ENCODE results near the gene SIL1.
"Not testable (repeated sequence)": the region's sequence is repeated elsewhere in the genome, so short reads cannot be mapped to it uniquely, and the experiment has no call there.

The SIL1 gene

GRCh38 chr5:138927544-138927943, 270.6 kb downstream of the SIL1 start:
- Histone ChIP-seq H3K27me3 (ENCODE audit: control insufficient read depth, insufficient read depth, low read length) (no peaks in the 10 kb centered on the region), H3K36me3 (ENCODE audit: control insufficient read depth, insufficient read depth, low read length) (peaks cover 56% of the 10 kb centered on the region), H3K9me3 (ENCODE audit: control insufficient read depth, low read length) (no peaks in the 10 kb centered on the region), H3K4me3 (ENCODE audit: low read length) (no peak overlapping the region), H3K9ac (ENCODE audit: low read length) (no peak overlapping the region), H3K4me1 (ENCODE audit: control insufficient read depth, insufficient read depth, low read length) (peaks cover 25% of the 10 kb centered on the region)

GRCh38 chr5:138926688-138927448, 271.3 kb downstream of the SIL1 start:
- Histone ChIP-seq H3K27me3 (ENCODE audit: control insufficient read depth, insufficient read depth, low read length) (no peaks in the 10 kb centered on the region), H3K4me1 (ENCODE audit: control insufficient read depth, insufficient read depth, low read length) (peaks cover 25% of the 10 kb centered on the region), H3K36me3 (ENCODE audit: control insufficient read depth, insufficient read depth, low read length) (peaks cover 52% of the 10 kb centered on the region), H3K4me3 (ENCODE audit: low read length) (no peak overlapping the region), H3K9me3 (ENCODE audit: control insufficient read depth, low read length) (no peaks in the 10 kb centered on the region), H3K9ac (ENCODE audit: low read length) (no peak overlapping the region)

GRCh38 chr5:138926257-138926656, 271.9 kb downstream of the SIL1 start:
- peaks cover 46% of the 10 kb centered on the region for H3K36me3 ChIP-seq (ENCODE audit: control insufficient read depth, insufficient read depth, low read length)
- no peak overlapping the region for H3K4me3 ChIP-seq (ENCODE audit: low read length)
- H3K9me3 ChIP-seq (ENCODE audit: control insufficient read depth, low read length) = no peaks in the 10 kb centered on the region
- H3K4me1 ChIP-seq (ENCODE audit: control insufficient read depth, insufficient read depth, low read length) = peaks cover 25% of the 10 kb centered on the region
- H3K27me3 ChIP-seq (ENCODE audit: control insufficient read depth, insufficient read depth, low read length) = no peaks in the 10 kb centered on the region
- no peak overlapping the region for H3K9ac ChIP-seq (ENCODE audit: low read length)

GRCh38 chr5:138925090-138925635, 273.0 kb downstream of the SIL1 start:
- Histone ChIP-seq H3K9me3 (ENCODE audit: control insufficient read depth, low read length) (no peaks in the 10 kb centered on the region), H3K36me3 (ENCODE audit: control insufficient read depth, insufficient read depth, low read length) (peaks cover 35% of the 10 kb centered on the region), H3K27me3 (ENCODE audit: control insufficient read depth, insufficient read depth, low read length) (no peaks in the 10 kb centered on the region), H3K4me1 (ENCODE audit: control insufficient read depth, insufficient read depth, low read length) (peaks cover 25% of the 10 kb centered on the region), H3K4me3 (ENCODE audit: low read length) (no peak overlapping the region), H3K9ac (ENCODE audit: low read length) (no peak overlapping the region)

- H3K4me1 ChIP-seq (ENCODE audit: control insufficient read depth, insufficient read depth, low read length) = peaks cover 17% of the 10 kb centered on the region
- H3K36me3 ChIP-seq (ENCODE audit: control insufficient read depth, insufficient read depth, low read length) = peaks cover 20% of the 10 kb centered on the region
- H3K9ac ChIP-seq (ENCODE audit: low read length) = no peak overlapping the region
- no peak overlapping the region for H3K4me3 ChIP-seq (ENCODE audit: low read length)
- H3K9me3 ChIP-seq (ENCODE audit: control insufficient read depth, low read length) = no peaks in the 10 kb centered on the region
- H3K27me3 ChIP-seq (ENCODE audit: control insufficient read depth, insufficient read depth, low read length) = no peaks in the 10 kb centered on the region
These were observed 275.7 kb downstream of the SIL1 start for GRCh38 chr5:138922494-138922893.

GRCh38 chr5:138921362-138921761, 276.8 kb downstream of the SIL1 start:
- H3K9me3 ChIP-seq (ENCODE audit: control insufficient read depth, low read length); H3K9ac ChIP-seq (ENCODE audit: low read length); H3K4me3 ChIP-seq (ENCODE audit: low read length); H3K4me1 ChIP-seq (ENCODE audit: control insufficient read depth, insufficient read depth, low read length); H3K27me3 ChIP-seq (ENCODE audit: control insufficient read depth, insufficient read depth, low read length): not testable (repeated sequence)
- peaks cover 20% of the 10 kb centered on the region for H3K36me3 ChIP-seq (ENCODE audit: control insufficient read depth, insufficient read depth, low read length)

GRCh38 chr5:138920181-138920580, 278.0 kb downstream of the SIL1 start:
- Histone ChIP-seq H3K4me1 (ENCODE audit: control insufficient read depth, insufficient read depth, low read length) (no peaks in the 10 kb centered on the region), H3K9ac (ENCODE audit: low read length) (no peak overlapping the region), H3K4me3 (ENCODE audit: low read length) (no peak overlapping the region), H3K36me3 (ENCODE audit: control insufficient read depth, insufficient read depth, low read length) (peaks cover 11% of the 10 kb centered on the region), H3K9me3 (ENCODE audit: control insufficient read depth, low read length) (no peaks in the 10 kb centered on the region), H3K27me3 (ENCODE audit: control insufficient read depth, insufficient read depth, low read length) (no peaks in the 10 kb centered on the region)

- Histone ChIP-seq H3K9me3 (ENCODE audit: control insufficient read depth, low read length) (no peaks in the 10 kb centered on the region), H3K36me3 (ENCODE audit: control insufficient read depth, insufficient read depth, low read length) (no peaks in the 10 kb centered on the region), H3K4me1 (ENCODE audit: control insufficient read depth, insufficient read depth, low read length) (no peaks in the 10 kb centered on the region), H3K27me3 (ENCODE audit: control insufficient read depth, insufficient read depth, low read length) (no peaks in the 10 kb centered on the region), H3K9ac (ENCODE audit: low read length) (no peak overlapping the region), H3K4me3 (ENCODE audit: low read length) (no peak overlapping the region)
These were observed 279.5 kb downstream of the SIL1 start for GRCh38 chr5:138918686-138919085.

- Histone ChIP-seq H3K4me1 (ENCODE audit: control insufficient read depth, insufficient read depth, low read length) (no peaks in the 10 kb centered on the region), H3K36me3 (ENCODE audit: control insufficient read depth, insufficient read depth, low read length) (no peaks in the 10 kb centered on the region), H3K9ac (ENCODE audit: low read length) (no peak overlapping the region), H3K27me3 (ENCODE audit: control insufficient read depth, insufficient read depth, low read length) (no peaks in the 10 kb centered on the region), H3K4me3 (ENCODE audit: low read length) (no peak overlapping the region), H3K9me3 (ENCODE audit: control insufficient read depth, low read length) (no peaks in the 10 kb centered on the region)
These were observed 283.8 kb downstream of the SIL1 start for GRCh38 chr5:138914338-138914737.

GRCh38 chr5:138913773-138914172, 284.4 kb downstream of the SIL1 start:
- H3K4me3 ChIP-seq (ENCODE audit: low read length) = no peak overlapping the region
- no peak overlapping the region for H3K9ac ChIP-seq (ENCODE audit: low read length)
- no peaks in the 10 kb centered on the region for H3K27me3 ChIP-seq (ENCODE audit: control insufficient read depth, insufficient read depth, low read length)
- no peaks in the 10 kb centered on the region for H3K4me1 ChIP-seq (ENCODE audit: control insufficient read depth, insufficient read depth, low read length)
- H3K9me3 ChIP-seq (ENCODE audit: control insufficient read depth, low read length) = no peaks in the 10 kb centered on the region
- H3K36me3 ChIP-seq (ENCODE audit: control insufficient read depth, insufficient read depth, low read length) = no peaks in the 10 kb centered on the region

- no peaks in the 10 kb centered on the region for H3K27me3 ChIP-seq (ENCODE audit: control insufficient read depth, insufficient read depth, low read length)
- H3K9me3 ChIP-seq (ENCODE audit: control insufficient read depth, low read length) = no peaks in the 10 kb centered on the region
- H3K4me3 ChIP-seq (ENCODE audit: low read length) = no peak overlapping the region
- no peaks in the 10 kb centered on the region for H3K36me3 ChIP-seq (ENCODE audit: control insufficient read depth, insufficient read depth, low read length)
- H3K4me1 ChIP-seq (ENCODE audit: control insufficient read depth, insufficient read depth, low read length) = no peaks in the 10 kb centered on the region
- no peak overlapping the region for H3K9ac ChIP-seq (ENCODE audit: low read length)
These were observed 286.1 kb downstream of the SIL1 start for GRCh38 chr5:138912093-138912492.

- H3K27me3 ChIP-seq (ENCODE audit: control insufficient read depth, insufficient read depth, low read length) = no peaks in the 10 kb centered on the region
- no peaks in the 10 kb centered on the region for H3K9me3 ChIP-seq (ENCODE audit: control insufficient read depth, low read length)
- H3K9ac ChIP-seq (ENCODE audit: low read length) = no peak overlapping the region
- no peaks in the 10 kb centered on the region for H3K36me3 ChIP-seq (ENCODE audit: control insufficient read depth, insufficient read depth, low read length)
- no peak overlapping the region for H3K4me3 ChIP-seq (ENCODE audit: low read length)
- H3K4me1 ChIP-seq (ENCODE audit: control insufficient read depth, insufficient read depth, low read length) = no peaks in the 10 kb centered on the region
These were observed 286.7 kb downstream of the SIL1 start for GRCh38 chr5:138911441-138911840.

Data from mucosa of stomach (tissue), 1 donor.